ENCODE measurements around the gene PKMYT1.

Gene PKMYT1

DNA sequence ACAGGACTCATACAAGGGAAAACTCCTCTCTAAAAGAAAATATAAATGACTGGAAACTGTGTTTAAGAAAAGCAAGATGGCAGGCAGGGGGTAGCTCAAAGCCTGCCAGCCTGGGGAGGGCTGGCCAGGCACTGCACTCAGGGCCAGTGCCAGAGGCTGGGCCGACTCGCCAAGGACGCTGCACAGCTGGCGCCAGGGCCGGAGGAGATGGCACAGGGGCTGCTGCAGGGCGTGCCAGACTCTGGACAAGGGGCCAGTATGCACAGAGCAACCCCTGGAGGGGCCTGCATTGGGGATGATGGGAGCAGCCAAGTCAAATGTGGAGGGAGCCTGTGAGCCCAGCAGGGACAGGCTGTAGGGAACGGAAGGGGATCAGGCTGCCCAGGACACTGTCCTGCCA, 4.0 kb downstream of the PKMYT1 start:
- Histone ChIP-seq H3K4me1 (ENCODE audit: low read depth, poor library complexity, severe bottlenecking) (peaks cover 17% of the 10 kb centered on the region), H3K4me3 (IDR thresholded peaks at IDR 0.05; ENCODE audit: insufficient read depth, low read depth, low read length) (no peak overlapping the region), H3K79me2 (ENCODE audit: insufficient read depth, low read depth) (peaks cover 35% of the 10 kb centered on the region; the same call in 1 of the 2 replicates), H3K27me3 (ENCODE audit: insufficient read depth, low read depth) (no peaks in the 10 kb centered on the region), H3K27ac (no peak overlapping the region), H2AFZ (ENCODE audit: low read depth) (no peak overlapping the region), H3K9ac (no peak overlapping the region), H4K20me1 (ENCODE audit: insufficient read depth) (no peaks in the 10 kb centered on the region), H3K36me3 (ENCODE audit: insufficient read depth) (no peaks in the 10 kb centered on the region), H3K4me2 (no peak overlapping the region)
- TF ChIP-seq, protein P1, sequence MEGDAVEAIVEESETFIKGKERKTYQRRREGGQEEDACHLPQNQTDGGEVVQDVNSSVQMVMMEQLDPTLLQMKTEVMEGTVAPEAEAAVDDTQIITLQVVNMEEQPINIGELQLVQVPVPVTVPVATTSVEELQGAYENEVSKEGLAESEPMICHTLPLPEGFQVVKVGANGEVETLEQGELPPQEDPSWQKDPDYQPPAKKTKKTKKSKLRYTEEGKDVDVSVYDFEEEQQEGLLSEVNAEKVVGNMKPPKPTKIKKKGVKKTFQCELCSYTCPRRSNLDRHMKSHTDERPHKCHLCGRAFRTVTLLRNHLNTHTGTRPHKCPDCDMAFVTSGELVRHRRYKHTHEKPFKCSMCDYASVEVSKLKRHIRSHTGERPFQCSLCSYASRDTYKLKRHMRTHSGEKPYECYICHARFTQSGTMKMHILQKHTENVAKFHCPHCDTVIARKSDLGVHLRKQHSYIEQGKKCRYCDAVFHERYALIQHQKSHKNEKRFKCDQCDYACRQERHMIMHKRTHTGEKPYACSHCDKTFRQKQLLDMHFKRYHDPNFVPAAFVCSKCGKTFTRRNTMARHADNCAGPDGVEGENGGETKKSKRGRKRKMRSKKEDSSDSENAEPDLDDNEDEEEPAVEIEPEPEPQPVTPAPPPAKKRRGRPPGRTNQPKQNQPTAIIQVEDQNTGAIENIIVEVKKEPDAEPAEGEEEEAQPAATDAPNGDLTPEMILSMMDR (conservative IDR thresholded peaks at IDR 0.05; ENCODE audit: low read depth, low read length): no peak

DNA sequence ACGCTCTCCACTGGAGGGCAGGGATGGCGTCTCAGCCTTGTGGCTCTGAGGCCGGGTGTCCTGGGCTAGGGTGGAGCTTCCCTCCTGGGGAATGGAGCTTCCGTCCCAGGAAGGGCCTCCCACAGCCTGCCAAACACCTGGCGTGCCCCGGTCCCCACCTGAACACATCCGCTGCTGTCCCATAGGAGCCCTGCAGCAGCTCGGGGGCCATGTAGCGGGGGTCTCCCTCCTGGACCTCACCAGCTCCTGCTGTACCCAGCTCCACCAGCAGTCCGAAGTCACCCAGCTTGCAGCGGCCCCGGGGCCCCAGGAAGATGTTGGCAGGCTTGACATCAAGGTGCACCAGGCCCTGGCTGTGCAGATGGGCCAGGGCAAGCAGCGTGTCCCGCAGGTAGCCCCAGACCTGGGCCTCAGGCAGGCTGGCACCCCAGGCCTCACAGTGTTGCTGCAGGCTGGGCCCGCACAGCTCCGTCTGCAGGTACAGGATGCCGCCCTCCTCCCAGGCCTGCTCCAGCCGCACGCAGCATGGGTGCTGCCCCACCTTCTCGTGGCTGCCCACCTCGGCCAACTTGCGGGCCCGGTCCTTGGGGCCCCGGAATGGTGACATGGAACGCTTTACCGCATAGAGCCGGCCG, 5.0 kb downstream of the PKMYT1 start:
- no peak overlapping the region for H2AFZ ChIP-seq (ENCODE audit: low read depth)

DNA sequence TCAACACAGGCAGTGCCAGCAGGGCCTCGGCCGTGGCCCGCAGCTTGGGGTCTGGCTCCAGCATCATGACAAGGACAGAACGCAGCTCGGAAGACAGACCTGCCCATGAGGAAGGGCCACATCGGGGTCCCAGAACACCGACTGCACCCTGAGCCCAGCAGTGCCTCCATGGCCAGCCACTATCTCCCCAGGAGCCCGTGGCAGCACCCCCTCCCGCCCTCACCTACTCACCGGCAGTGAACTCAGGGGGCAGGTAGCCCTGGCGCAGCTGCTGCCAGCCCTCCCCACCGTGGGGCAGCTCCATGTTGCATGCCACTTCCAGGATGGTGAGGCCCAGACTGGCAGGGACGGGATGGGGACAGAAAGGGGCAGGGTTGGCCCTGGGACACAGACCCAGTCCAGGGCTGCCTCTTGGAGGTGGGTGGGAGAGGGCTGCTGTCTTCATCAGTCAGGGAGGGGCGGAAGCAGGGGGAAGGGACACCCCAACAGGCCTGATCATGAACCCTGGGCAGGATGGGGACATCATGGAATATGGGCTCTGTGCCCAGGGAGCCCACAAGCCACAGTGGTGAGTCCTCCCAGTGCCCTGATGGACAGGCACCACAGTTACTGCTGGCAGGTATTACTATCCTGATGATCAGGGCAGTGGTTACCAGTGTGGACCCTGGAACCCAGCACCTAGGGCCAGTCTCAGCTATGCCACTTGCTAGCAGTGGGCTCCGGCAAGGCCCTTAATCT, 5.8 kb downstream of the PKMYT1 start:
- no peaks in the 10 kb centered on the region for H3K36me3 ChIP-seq (ENCODE audit: insufficient read depth)
- TF ChIP-seq, protein P1 (conservative IDR thresholded peaks at IDR 0.05; ENCODE audit: low read depth, low read length): no peak
- peaks cover 48% of the 10 kb centered on the region; the same call in 1 of the 2 replicates for H3K79me2 ChIP-seq (ENCODE audit: insufficient read depth, low read depth)
- no peak overlapping the region for H2AFZ ChIP-seq (ENCODE audit: low read depth)
- H4K20me1 ChIP-seq (ENCODE audit: insufficient read depth): no peaks in the 10 kb centered on the region
- H3K4me1 ChIP-seq (ENCODE audit: low read depth, poor library complexity, severe bottlenecking): peaks cover 17% of the 10 kb centered on the region
- no peak overlapping the region for H3K27ac ChIP-seq
- no peak overlapping the region for H3K4me3 ChIP-seq (IDR thresholded peaks at IDR 0.05; ENCODE audit: insufficient read depth, low read depth, low read length)
- H3K9ac ChIP-seq: no peak overlapping the region
- no peaks in the 10 kb centered on the region for H3K27me3 ChIP-seq (ENCODE audit: insufficient read depth, low read depth)
- H3K4me2 ChIP-seq: no peak overlapping the region

More for the DNA sequence above, 5.0 kb downstream of the PKMYT1 start:
- no peaks in the 10 kb centered on the region for H3K36me3 ChIP-seq (ENCODE audit: insufficient read depth)
- no peak overlapping the region for H3K4me2 ChIP-seq
- H3K4me3 ChIP-seq (IDR thresholded peaks at IDR 0.05; ENCODE audit: insufficient read depth, low read depth, low read length): no peak overlapping the region
- TF ChIP-seq, protein P1 (conservative IDR thresholded peaks at IDR 0.05; ENCODE audit: low read depth, low read length): no peak
- no peaks in the 10 kb centered on the region for H4K20me1 ChIP-seq (ENCODE audit: insufficient read depth)
- peaks cover 45% of the 10 kb centered on the region; the same call in 1 of the 2 replicates for H3K79me2 ChIP-seq (ENCODE audit: insufficient read depth, low read depth)
- no peak overlapping the region for H3K9ac ChIP-seq
- no peak overlapping the region for H3K27ac ChIP-seq
- peaks cover 17% of the 10 kb centered on the region for H3K4me1 ChIP-seq (ENCODE audit: low read depth, poor library complexity, severe bottlenecking)
- no peaks in the 10 kb centered on the region for H3K27me3 ChIP-seq (ENCODE audit: insufficient read depth, low read depth)

DNA sequence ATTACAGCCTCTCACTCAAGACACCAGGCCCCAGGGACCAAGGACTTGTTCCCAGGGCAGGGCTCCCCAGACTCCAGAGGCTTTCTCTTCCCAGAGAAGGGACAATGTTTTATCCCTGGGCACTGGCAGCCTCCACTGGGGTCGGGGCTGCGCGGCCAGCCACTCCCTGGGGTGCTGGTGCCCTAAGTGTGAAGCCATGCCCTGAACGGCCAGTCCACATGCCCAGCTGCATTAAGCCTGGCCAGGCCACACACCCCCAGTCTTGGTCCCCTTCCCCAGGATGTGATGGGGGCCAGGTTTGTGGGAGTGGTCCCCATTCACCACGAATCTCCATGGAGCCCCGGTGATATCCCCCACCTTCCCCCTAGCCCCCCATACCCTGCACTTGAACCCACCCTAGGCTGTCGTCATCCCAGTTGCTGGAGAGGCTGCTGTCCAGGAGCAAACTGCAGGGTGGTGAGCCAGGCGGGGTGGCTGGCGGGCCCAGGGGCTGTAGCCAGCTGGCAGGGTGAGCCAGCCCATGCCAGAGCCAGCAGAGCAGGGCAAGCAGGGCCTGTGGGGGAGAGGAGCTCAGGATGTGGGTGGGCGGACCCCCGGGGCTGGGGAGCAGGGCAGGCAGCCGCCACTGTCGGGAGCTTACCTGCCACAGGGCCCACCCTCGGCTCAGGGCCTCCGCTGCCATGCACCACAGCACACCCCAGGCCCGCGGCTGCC, 6.5 kb downstream of the PKMYT1 start:
- Histone ChIP-seq H3K9ac (no peak overlapping the region), H3K4me1 (ENCODE audit: low read depth, poor library complexity, severe bottlenecking) (peaks cover 11% of the 10 kb centered on the region), H3K79me2 (ENCODE audit: insufficient read depth, low read depth) (peaks cover 41% of the 10 kb centered on the region; the same call in 1 of the 2 replicates), H3K27ac (no peak overlapping the region), H2AFZ (ENCODE audit: low read depth) (no peak overlapping the region), H3K4me2 (no peak overlapping the region), H3K36me3 (ENCODE audit: insufficient read depth) (no peaks in the 10 kb centered on the region), H3K27me3 (ENCODE audit: insufficient read depth, low read depth) (no peaks in the 10 kb centered on the region), H4K20me1 (ENCODE audit: insufficient read depth) (no peaks in the 10 kb centered on the region), H3K4me3 (IDR thresholded peaks at IDR 0.05; ENCODE audit: insufficient read depth, low read depth, low read length) (no peak overlapping the region)
- TF ChIP-seq, protein P1 (conservative IDR thresholded peaks at IDR 0.05; ENCODE audit: low read depth, low read length): no peak
